NCI-H2196 treated with DMSO at 0.1 percent for 48 hours (cell line): ENCODE data around the gene SACS.
"Not testable (repeated sequence)": the region's sequence is repeated elsewhere in the genome, so short reads cannot be mapped to it uniquely, and the experiment has no call there.

Experiments used
- DNase-seq: peaks from one replicate; lab custom pipeline; 2025; ENCODE audit not compliant: unreplicated experiment; lab: John Stamatoyannopoulos, UW

The SACS gene

GRCh38 chr13:23314837-23315236 is 118.7 kb downstream of the SACS start:
- DNase-seq = not testable (repeated sequence)

DNA sequence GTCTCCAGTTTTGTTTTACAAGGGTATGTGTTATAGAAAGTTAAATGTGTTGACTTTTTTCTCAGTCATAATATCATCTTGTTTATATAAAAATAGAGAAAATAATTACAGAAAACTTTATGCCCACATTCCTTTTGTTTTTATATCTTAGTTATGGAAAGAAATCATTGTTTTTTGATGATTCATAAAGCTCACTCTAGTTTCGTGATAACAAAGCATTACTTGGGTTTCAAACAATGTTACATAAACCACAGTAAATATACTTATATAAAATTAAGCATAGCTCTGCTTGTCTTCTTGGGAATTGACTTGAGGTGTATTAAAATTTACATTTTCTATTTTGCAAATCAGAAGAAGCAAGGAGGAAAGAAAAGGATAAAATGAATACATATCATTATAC is 140.9 kb downstream of the SACS start:
- no peak for DNase-seq

DNA sequence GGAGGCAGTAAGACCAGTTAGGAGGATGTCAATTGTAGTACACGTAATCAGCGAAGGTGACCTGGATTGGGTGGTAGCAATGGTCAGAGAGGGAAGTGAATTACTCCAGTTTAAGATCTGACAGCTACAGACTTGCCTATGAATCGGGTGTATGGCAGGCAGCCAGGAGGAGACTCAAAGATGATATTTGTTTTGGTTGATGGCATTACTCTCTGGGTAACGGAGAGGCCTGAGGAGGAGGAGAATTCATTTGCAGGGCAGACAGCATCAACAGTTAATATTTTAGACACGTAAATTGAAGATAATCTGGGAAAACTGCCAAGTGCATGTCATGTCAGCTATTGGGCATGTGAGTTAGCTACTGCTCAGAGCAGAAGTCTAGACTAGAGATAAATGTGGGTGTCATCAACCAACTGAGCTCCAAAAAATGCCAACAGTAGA is 143.6 kb downstream of the SACS start:
- DNase-seq = no peak

DNA sequence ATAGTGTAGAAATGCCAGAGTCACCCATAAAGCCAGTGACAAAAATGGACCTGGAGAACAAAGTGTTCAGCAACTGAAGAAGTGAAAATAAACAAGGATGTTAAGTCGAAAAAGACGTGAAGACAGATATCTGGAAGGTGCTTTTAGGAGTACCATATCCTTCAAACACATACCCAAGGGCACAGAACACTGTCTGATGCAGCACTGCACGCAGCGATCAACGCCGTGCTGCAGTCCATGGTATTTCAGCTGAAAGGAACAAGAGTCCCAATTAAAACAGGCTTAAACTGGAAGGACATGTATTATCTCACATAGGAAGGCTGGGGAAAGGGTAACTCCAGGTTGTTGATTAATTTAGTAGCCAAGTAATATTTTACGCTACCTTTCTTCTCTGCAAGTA is 144.5 kb downstream of the SACS start:
- no peak for DNase-seq

- no peak for DNase-seq
Observed at GRCh38 chr13:23288564-23288963, 144.9 kb downstream of the SACS start.

GRCh38 chr13:23279321-23279720 is 154.2 kb downstream of the SACS start:
- no peak for DNase-seq
